ENCODE data around the gene CLEC5A.
A peak's percentile ranks its signal among the peaks of the same experiment; 100 is the strongest.

CLEC5A gene

DNA sequence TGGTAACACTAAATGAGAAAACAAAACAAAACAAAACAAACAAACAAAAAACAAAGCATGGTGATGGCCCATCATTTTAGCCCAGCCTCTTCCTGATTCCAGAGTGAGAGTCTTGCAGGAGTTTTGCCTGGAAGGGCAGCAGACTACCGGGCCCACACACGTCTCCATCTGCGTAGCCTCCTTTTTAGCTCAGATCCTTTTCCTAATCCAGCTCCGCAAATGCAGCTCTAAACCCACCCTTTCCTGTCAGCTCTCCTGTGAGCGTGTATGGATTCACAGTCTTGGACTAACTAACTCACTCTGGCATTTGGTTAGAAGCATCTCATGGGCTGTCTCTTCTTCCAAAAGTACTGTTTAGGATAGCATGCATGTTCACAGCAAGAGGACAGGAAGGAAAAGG lies 16.6 kb downstream of the CLEC5A start:
- no peak for DNase-seq (ENCODE audit: low read depth in 1 of 2, low spot score in 1 of 2)
- no peak overlapping the region for H3K4me3 ChIP-seq (replicated peaks; ENCODE audit: insufficient read depth, low read length)
- peak overlapping the region; percentile 74 for H3K27ac ChIP-seq (replicated peaks)
- no peak for TF ChIP-seq GABPA (IDR thresholded peaks at IDR 0.05; ENCODE audit: low read depth)
- TF ChIP-seq CTCF (IDR thresholded peaks at IDR 0.05; ENCODE audit: insufficient read depth, low read length): no peak
- no peak for TF ChIP-seq POLR2AphosphoS5 (IDR thresholded peaks at IDR 0.05; ENCODE audit: low read depth)
- no peak for TF ChIP-seq SPI1 (IDR thresholded peaks at IDR 0.05; ENCODE audit: borderline replicate concordance, low read depth)
- TF ChIP-seq, protein P1, sequence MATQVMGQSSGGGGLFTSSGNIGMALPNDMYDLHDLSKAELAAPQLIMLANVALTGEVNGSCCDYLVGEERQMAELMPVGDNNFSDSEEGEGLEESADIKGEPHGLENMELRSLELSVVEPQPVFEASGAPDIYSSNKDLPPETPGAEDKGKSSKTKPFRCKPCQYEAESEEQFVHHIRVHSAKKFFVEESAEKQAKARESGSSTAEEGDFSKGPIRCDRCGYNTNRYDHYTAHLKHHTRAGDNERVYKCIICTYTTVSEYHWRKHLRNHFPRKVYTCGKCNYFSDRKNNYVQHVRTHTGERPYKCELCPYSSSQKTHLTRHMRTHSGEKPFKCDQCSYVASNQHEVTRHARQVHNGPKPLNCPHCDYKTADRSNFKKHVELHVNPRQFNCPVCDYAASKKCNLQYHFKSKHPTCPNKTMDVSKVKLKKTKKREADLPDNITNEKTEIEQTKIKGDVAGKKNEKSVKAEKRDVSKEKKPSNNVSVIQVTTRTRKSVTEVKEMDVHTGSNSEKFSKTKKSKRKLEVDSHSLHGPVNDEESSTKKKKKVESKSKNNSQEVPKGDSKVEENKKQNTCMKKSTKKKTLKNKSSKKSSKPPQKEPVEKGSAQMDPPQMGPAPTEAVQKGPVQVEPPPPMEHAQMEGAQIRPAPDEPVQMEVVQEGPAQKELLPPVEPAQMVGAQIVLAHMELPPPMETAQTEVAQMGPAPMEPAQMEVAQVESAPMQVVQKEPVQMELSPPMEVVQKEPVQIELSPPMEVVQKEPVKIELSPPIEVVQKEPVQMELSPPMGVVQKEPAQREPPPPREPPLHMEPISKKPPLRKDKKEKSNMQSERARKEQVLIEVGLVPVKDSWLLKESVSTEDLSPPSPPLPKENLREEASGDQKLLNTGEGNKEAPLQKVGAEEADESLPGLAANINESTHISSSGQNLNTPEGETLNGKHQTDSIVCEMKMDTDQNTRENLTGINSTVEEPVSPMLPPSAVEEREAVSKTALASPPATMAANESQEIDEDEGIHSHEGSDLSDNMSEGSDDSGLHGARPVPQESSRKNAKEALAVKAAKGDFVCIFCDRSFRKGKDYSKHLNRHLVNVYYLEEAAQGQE (IDR thresholded peaks at IDR 0.05; ENCODE audit: insufficient replicate concordance, low read depth): no peak
- H3K27me3 ChIP-seq (ENCODE audit: insufficient read depth, poor library complexity, severe bottlenecking): no peaks in the 10 kb centered on the region

- TF ChIP-seq POLR2AphosphoS5 (IDR thresholded peaks at IDR 0.05; ENCODE audit: low read depth) (peak; percentile 7; the same call in 1 of the 2 replicates), SPI1 (IDR thresholded peaks at IDR 0.05; ENCODE audit: borderline replicate concordance, low read depth) (peak; percentile 80), GABPA (IDR thresholded peaks at IDR 0.05; ENCODE audit: low read depth) (no peak)
- peak overlapping the region; percentile 74 for H3K27ac ChIP-seq (replicated peaks)
- H3K27me3 ChIP-seq (ENCODE audit: insufficient read depth, poor library complexity, severe bottlenecking): no peaks in the 10 kb centered on the region
- no peak overlapping the region for H3K4me3 ChIP-seq (replicated peaks; ENCODE audit: insufficient read depth, low read length)
- DNase-seq (ENCODE audit: low read depth in 1 of 2, low spot score in 1 of 2): peak in 1 of 2 experiments; percentile 32
Observed at GRCh38 chr7:141928845-141929195, 18.0 kb downstream of the CLEC5A start.

DNA sequence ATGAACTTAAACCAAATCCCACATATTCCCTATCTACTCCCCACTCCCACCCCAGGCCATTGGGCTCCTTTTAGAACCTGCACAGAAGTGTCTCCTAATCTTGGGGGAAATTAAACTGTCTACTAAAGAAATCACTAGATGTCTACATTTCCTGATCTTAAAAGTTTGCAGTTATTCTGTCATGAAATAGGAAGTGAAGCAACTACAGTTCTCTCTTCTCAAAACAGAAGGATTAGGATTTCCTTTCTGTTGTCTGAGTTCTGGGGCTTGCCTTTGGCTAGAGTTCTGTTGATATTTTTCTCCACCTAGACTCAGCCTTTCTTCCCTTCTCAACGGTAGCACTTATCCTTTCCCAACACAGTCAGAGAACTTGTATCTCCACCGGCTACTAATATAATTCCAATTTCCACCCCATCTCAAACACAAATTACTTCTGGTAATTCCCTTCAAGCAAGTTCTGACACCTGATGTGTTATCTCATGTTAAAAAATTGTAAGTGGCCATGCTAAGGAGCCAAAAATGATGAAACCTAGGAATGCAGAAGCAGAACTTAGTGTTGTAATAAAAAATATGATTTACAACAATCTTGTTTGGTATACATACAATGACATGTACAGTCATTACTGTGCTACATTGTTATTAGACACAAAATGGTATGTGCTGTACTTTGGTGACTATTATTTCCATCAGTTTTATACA lies 18.5 kb downstream of the CLEC5A start:
- peak overlapping the region; percentile 74 for H3K27ac ChIP-seq (replicated peaks)
- no peaks in the 10 kb centered on the region for H3K27me3 ChIP-seq (ENCODE audit: insufficient read depth, poor library complexity, severe bottlenecking)
- TF ChIP-seq SPI1 (IDR thresholded peaks at IDR 0.05; ENCODE audit: borderline replicate concordance, low read depth) (peak; percentile 84), GABPA (IDR thresholded peaks at IDR 0.05; ENCODE audit: low read depth) (0 out of 2 replicates have a peak, but pooled peaks have one; percentile 12), CTCF (IDR thresholded peaks at IDR 0.05; ENCODE audit: insufficient read depth, low read length) (no peak), POLR2AphosphoS5 (IDR thresholded peaks at IDR 0.05; ENCODE audit: low read depth) (peak; percentile 32; the same call in 1 of the 2 replicates)
- TF ChIP-seq, protein P1 (IDR thresholded peaks at IDR 0.05; ENCODE audit: insufficient replicate concordance, low read depth): no peak
- no peak overlapping the region for H3K4me3 ChIP-seq (replicated peaks; ENCODE audit: insufficient read depth, low read length)
- DNase-seq (ENCODE audit: low read depth in 1 of 2, low spot score in 1 of 2): peak; percentile 48 to 51

GRCh38 chr7:141920281-141920680 lies 26.5 kb downstream of the CLEC5A start:
- Histone ChIP-seq H3K4me3 (replicated peaks; ENCODE audit: insufficient read depth, low read length) (no peak overlapping the region), H3K27me3 (ENCODE audit: insufficient read depth, poor library complexity, severe bottlenecking) (no peaks in the 10 kb centered on the region), H3K27ac (replicated peaks) (no peak overlapping the region)
- TF ChIP-seq GABPA (IDR thresholded peaks at IDR 0.05; ENCODE audit: low read depth) (no peak), POLR2AphosphoS5 (IDR thresholded peaks at IDR 0.05; ENCODE audit: low read depth) (no peak), SPI1 (IDR thresholded peaks at IDR 0.05; ENCODE audit: borderline replicate concordance, low read depth) (no peak), CTCF (IDR thresholded peaks at IDR 0.05; ENCODE audit: insufficient read depth, low read length) (no peak)
- TF ChIP-seq, protein P1 (IDR thresholded peaks at IDR 0.05; ENCODE audit: insufficient replicate concordance, low read depth): no peak
- DNase-seq (ENCODE audit: low read depth in 1 of 2, low spot score in 1 of 2): no peak

Measured in HL-60 (cell line).